ENCODE results near the gene DSP. TPM values are rescaled to one million over a fixed set of nuclear protein-coding genes. Genes with fewer than 3 reads are reported as not detected.

Gene DSP
- total RNA-seq, 2 experiments from 2014 or later, result 0.02 to 0.04 TPM

GRCh38 chr6:7632501-7633290 lies 91.2 kb downstream of the DSP start:
- POLR2A ChIA-PET, result no interaction called here
- CTCF ChIA-PET, result no interaction called here

- POLR2A ChIA-PET, result no interaction called here
- CTCF ChIA-PET, result no interaction called here
These were observed 91.9 kb downstream of the DSP start for GRCh38 chr6:7633361-7633760.

- POLR2A ChIA-PET, result no interaction called here
- CTCF ChIA-PET, result no interaction called here
These were observed 94.7 kb downstream of the DSP start for GRCh38 chr6:7636151-7636550.

Other genes with a start within 250 kb of the DSP start
- gene SSR1, start 228.5 kb upstream of the DSP start, total RNA-seq, result 100 to 1,000 TPM; 160 to 161 TPM
- under 1 TPM; 0.06 to 0.13 TPM for gene CAGE1, start 151.9 kb upstream of the DSP start, total RNA-seq
- gene RIOK1, start 151.9 kb upstream of the DSP start, total RNA-seq, result 10 to 100 TPM; 54.2 to 59.0 TPM
- 10 to 100 TPM; 13.3 to 15.2 TPM for gene SNRNP48, start 48.5 kb downstream of the DSP start, total RNA-seq
- gene BMP6, start 184.4 kb downstream of the DSP start, total RNA-seq, result not detected